ENCODE measurements around the gene FTCDNL1. TPM values are rescaled to one million over a fixed set of nuclear protein-coding genes. Genes with fewer than 3 reads are reported as not detected.
A peak's percentile ranks its signal among the peaks of the same experiment; 100 is the strongest.

The FTCDNL1 gene
- total and polyA plus RNA-seq, 3 donors from 2014 or later = 1.5 to 9.7 (median 9.7) TPM

DNA sequence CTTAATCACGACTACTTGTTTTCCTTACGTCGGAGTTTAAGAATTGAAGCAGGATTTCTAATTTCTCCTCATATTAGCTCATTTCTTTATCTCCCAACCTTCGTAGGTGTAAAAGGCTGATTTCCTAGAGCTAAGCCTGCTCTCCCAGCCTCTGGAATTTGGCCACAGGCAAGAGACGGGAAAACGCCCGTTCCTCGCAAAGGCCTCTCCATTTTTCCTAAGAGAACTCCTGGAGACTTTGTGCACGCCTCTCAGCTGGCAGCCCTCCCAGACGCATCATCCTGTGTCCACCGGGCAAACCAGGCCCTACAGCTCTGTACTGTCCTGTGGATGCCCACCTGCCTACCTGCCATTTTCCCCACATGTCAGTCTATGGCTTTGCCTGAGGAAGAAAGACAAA lies 106.3 kb downstream of the FTCDNL1 start:
- H3K27me3 ChIP-seq = no peaks in the 10 kb centered on the region
- no peak overlapping the region for H3K27ac ChIP-seq
- no peak overlapping the region for H3K4me3 ChIP-seq
- intact Hi-C loops (cut with DNase I; ENCODE audit: low total_unique reads) = no loop called here
- DNase-seq = no peak
- 86 to 87% methylated on average over 11 of the region's 11 CpGs for WGBS, 2 donors
- TF ChIP-seq, protein P1, sequence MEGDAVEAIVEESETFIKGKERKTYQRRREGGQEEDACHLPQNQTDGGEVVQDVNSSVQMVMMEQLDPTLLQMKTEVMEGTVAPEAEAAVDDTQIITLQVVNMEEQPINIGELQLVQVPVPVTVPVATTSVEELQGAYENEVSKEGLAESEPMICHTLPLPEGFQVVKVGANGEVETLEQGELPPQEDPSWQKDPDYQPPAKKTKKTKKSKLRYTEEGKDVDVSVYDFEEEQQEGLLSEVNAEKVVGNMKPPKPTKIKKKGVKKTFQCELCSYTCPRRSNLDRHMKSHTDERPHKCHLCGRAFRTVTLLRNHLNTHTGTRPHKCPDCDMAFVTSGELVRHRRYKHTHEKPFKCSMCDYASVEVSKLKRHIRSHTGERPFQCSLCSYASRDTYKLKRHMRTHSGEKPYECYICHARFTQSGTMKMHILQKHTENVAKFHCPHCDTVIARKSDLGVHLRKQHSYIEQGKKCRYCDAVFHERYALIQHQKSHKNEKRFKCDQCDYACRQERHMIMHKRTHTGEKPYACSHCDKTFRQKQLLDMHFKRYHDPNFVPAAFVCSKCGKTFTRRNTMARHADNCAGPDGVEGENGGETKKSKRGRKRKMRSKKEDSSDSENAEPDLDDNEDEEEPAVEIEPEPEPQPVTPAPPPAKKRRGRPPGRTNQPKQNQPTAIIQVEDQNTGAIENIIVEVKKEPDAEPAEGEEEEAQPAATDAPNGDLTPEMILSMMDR (IDR thresholded peaks at IDR 0.05) = no peak
- no peaks in the 10 kb centered on the region for H3K9me3 ChIP-seq
- H3K4me1 ChIP-seq = no peaks in the 10 kb centered on the region
- no peaks in the 10 kb centered on the region for H3K36me3 ChIP-seq (ENCODE audit: low read depth, missing control alignments)

DNA sequence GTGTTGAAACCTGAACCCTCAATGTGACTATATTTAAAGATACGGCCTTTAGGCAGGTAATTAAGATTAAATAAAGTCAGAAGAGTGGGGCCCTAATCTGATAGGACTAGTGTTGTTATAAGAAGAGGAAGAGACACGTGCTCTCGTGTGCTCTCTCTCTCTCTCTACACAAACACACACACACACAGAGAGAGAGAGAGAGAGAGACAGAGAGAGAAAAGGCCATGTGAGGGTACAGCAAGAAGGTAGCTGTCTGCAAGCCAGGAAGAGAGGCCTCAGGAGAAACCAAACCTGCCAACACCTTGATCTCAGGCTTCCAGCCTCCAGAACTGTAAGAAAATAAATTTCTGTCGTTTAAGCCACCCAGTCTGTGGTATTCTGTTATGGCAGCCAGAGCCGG lies 106.7 kb downstream of the FTCDNL1 start:
- H3K4me3 ChIP-seq = no peak overlapping the region
- intact Hi-C loops (cut with DNase I; ENCODE audit: low total_unique reads) = no loop called here
- DNase-seq = no peak
- WGBS, 2 donors = 78 to 84% methylated on average over 5 of the region's 5 CpGs
- TF ChIP-seq, protein P1 (IDR thresholded peaks at IDR 0.05) = no peak
- TF ChIP-seq POLR2A (IDR thresholded peaks at IDR 0.05) = no peak
- no peaks in the 10 kb centered on the region for H3K4me1 ChIP-seq
- no peaks in the 10 kb centered on the region for H3K9me3 ChIP-seq
- no peaks in the 10 kb centered on the region for H3K27me3 ChIP-seq
- no peaks in the 10 kb centered on the region for H3K36me3 ChIP-seq (ENCODE audit: low read depth, missing control alignments)
- H3K27ac ChIP-seq = no peak overlapping the region

DNA sequence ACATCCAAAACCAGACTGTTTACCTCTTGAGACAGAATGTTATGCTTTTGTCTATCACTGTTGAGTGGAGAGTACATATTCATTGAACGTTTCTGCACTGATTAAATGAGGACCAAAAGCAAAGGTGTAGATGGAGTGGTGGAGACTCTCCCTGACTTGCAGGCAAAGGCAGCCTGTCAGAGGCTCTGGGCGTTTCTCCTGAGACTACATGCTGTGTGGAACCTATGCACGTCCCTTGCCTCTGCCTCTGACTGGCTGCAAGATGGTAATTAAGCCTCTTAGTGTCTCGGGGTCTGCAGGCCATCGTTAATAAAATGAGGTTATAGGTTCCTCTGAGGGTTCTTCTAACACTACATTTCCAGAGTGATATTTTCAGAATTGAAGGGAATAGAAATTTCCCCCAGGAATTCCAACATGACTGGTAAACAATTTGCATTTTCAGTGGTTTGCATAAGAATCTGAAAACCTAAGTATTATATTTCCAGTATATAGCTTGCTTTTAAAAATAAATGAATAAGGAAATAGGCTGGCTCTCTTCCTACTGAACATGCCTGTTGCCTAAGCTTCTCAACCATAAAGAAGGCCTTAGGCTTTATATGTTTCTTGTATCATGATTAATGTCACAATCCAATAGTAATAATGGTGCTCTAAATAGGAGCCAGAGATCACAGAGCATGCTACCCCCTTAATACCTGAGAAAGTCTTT lies 107.4 kb downstream of the FTCDNL1 start:
- Histone ChIP-seq H3K4me1 (no peaks in the 10 kb centered on the region), H3K36me3 (ENCODE audit: low read depth, missing control alignments) (no peaks in the 10 kb centered on the region), H3K27me3 (no peaks in the 10 kb centered on the region), H3K9me3 (no peaks in the 10 kb centered on the region), H3K27ac (no peak overlapping the region), H3K4me3 (no peak overlapping the region)
- intact Hi-C loops (cut with DNase I; ENCODE audit: low total_unique reads) = no loop called here
- DNase-seq = no peak
- TF ChIP-seq, protein P1 (IDR thresholded peaks at IDR 0.05) = no peak
- no peak for TF ChIP-seq POLR2A (IDR thresholded peaks at IDR 0.05)
- WGBS, 2 donors = 71 to 82% methylated on average over 5 of the region's 5 CpGs

DNA sequence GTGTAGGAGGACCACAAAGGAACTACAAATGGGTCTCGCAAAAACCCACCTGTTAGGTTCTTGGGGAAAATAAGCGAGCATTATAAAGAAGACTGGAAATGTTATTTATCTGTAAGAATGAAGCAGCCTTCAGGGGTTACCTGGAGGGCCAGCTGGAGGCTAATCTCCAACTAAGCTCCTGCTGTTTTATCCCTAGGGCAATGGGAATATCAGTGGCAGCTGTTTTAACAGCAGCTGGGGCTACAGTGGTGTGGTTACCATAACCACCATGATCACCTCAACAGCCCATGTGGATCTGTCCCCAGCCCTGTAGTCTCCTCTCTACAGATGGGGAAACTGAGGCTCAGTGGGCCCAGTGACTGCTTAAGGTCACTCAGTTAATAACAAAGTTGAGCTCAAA lies 108.1 kb downstream of the FTCDNL1 start:
- no peaks in the 10 kb centered on the region for H3K4me1 ChIP-seq
- WGBS, 2 donors = 87 to 90% methylated on average over 2 of the region's 2 CpGs
- H3K9me3 ChIP-seq = no peaks in the 10 kb centered on the region
- DNase-seq = no peak
- H3K27ac ChIP-seq = no peak overlapping the region
- intact Hi-C loops (cut with DNase I; ENCODE audit: low total_unique reads) = no loop called here
- no peaks in the 10 kb centered on the region for H3K36me3 ChIP-seq (ENCODE audit: low read depth, missing control alignments)
- H3K27me3 ChIP-seq = no peaks in the 10 kb centered on the region
- no peak for TF ChIP-seq POLR2A (IDR thresholded peaks at IDR 0.05)
- TF ChIP-seq, protein P1 (IDR thresholded peaks at IDR 0.05) = no peak
- no peak overlapping the region for H3K4me3 ChIP-seq

DNA sequence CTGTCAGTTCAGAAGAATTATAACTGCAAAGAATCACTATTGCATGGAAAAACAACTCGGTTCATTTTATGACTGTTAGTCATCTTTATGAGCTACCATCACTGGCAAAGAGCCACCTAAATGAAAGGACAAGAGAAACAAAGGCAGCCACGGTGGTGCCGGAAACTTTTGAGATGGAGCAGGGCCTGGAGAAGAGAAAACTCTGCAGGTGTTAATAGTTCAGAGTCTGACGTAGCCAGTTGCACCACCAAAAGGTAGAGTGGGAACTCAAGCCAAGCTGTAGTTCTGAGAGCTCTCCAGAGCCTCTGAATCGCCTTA lies 110.9 kb downstream of the FTCDNL1 start:
- Histone ChIP-seq H3K4me3 (no peak overlapping the region), H3K9me3 (no peaks in the 10 kb centered on the region), H3K36me3 (ENCODE audit: low read depth, missing control alignments) (no peaks in the 10 kb centered on the region), H3K4me1 (no peaks in the 10 kb centered on the region), H3K27me3 (no peaks in the 10 kb centered on the region), H3K27ac (no peak overlapping the region)
- TF ChIP-seq POLR2A (IDR thresholded peaks at IDR 0.05) = no peak
- TF ChIP-seq, protein P1 (IDR thresholded peaks at IDR 0.05) = peak in 1 of 3 experiments; percentile 19
- WGBS, 2 donors = 28 to 29% methylated on average over 5 of the region's 5 CpGs
- no peak for DNase-seq
- intact Hi-C loops (cut with DNase I; ENCODE audit: low total_unique reads) = no loop called here
